Fibroblast of mammary gland (primary cell): ENCODE results near the gene CCL22.

Source experiments
- DNase-seq: peaks from one replicate; pipeline ENCODE4 v3.0.0-alpha.2; 2010; ENCODE audit warnings: low read depth
- H3K4me3 ChIP-seq: 2 replicates; pipeline ENCODE4 v1.5.1; 2011; ENCODE audit warnings: low read depth, mild to moderate bottlenecking, low read length, moderate library complexity; ENCODE audit not compliant: control insufficient read depth
- CTCF ChIP-seq: conservative IDR thresholded peaks from 2 replicates; pipeline ENCODE4 v1.5.1; 2011; ENCODE audit warnings: low read depth, low read length, inconsistent platforms; ENCODE audit not compliant: control insufficient read depth, insufficient read depth

The CCL22 gene

DNA sequence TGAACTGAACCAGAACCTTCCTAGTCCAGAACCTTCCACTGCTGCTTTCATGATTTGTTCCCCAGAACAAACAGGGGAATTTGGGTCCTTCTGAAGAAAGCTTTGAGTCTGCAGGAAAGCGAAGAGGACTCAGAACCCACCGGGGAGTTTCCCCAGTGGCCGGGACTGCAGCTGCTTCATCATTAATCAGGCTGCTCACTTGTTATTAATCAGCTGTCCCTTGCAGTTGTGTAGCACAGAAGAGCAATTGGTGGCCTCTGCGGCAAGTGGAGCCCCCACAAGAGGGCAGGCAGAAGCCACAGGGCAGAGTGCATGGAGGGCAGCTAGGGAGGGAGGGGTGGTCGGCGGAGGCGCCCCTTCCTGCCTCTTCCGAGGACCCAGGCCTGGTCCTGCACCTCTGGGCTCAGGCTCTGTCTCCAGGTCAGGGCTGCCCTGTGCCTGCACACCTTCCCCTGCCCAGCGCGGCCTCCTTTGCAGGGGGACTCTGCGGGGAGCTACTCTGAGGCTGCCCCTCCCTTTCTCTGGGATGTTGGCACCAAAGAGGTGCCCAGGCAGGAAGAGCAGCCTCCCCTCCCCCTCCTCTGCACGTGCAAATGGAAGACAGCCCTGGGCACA is 52.9 kb downstream of the CCL22 start:
- DNase-seq = no peak
- H3K4me3 ChIP-seq = no peak overlapping the region
- no peak for TF ChIP-seq CTCF

GRCh38 chr16:57412584-57412983 is 54.0 kb downstream of the CCL22 start:
- H3K4me3 ChIP-seq = no peak overlapping the region
- no peak for TF ChIP-seq CTCF
- no peak for DNase-seq

GRCh38 chr16:57413301-57413730 is 54.7 kb downstream of the CCL22 start:
- DNase-seq = no peak
- H3K4me3 ChIP-seq = no peak overlapping the region
- TF ChIP-seq CTCF = no peak

- no peak overlapping the region for H3K4me3 ChIP-seq
- no peak for DNase-seq
- no peak for TF ChIP-seq CTCF
Measured at GRCh38 chr16:57413733-57414132, 55.1 kb downstream of the CCL22 start.
